GM12801 (cell line): ENCODE measurements around the gene TNFRSF4.

ENCODE experiments used
- TF ChIP-seq, protein P1 (sequence below): IDR thresholded peaks from one replicate; pipeline ENCODE4 v1.5.1; 2011; ENCODE audit warnings: control low read depth; ENCODE audit not compliant: insufficient read length; ENCODE audit errors: extremely low read depth

Gene TNFRSF4

DNA sequence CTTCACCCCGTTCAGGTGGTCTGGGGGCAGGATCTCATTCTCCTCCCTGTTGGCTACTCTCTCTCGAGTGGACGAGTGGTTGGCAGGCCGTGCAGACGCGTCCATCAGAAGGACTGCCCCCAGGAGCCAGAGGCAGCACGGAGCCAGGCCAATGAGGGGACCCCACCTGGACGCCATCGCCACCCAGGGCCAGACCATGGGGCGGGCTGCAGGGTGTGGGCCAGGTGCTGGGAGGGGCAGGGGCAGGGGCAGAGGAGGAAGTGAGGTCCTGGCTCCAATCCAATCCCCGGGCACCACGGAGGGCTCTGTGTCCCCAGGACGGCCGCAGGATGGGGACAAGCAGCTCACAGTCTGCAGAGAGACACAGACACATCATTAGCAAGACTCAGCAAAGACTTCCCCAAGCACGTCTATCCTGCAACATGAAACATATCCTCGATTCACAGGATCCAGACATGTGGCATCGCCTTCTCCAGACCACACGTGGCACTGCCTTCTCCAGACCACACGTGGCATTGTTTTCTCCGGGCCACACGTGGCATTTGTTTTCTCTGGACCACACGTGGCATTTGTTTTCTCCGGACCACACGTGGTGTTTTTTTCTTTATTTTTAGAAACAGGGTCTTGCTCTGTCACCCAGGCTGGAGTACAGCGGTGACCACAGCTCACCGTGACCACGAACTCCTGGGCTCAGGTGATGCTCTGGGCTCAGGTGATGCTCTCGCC, 14.8 kb upstream of the TNFRSF4 start:
- TF ChIP-seq, protein P1, sequence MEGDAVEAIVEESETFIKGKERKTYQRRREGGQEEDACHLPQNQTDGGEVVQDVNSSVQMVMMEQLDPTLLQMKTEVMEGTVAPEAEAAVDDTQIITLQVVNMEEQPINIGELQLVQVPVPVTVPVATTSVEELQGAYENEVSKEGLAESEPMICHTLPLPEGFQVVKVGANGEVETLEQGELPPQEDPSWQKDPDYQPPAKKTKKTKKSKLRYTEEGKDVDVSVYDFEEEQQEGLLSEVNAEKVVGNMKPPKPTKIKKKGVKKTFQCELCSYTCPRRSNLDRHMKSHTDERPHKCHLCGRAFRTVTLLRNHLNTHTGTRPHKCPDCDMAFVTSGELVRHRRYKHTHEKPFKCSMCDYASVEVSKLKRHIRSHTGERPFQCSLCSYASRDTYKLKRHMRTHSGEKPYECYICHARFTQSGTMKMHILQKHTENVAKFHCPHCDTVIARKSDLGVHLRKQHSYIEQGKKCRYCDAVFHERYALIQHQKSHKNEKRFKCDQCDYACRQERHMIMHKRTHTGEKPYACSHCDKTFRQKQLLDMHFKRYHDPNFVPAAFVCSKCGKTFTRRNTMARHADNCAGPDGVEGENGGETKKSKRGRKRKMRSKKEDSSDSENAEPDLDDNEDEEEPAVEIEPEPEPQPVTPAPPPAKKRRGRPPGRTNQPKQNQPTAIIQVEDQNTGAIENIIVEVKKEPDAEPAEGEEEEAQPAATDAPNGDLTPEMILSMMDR = no peak

DNA sequence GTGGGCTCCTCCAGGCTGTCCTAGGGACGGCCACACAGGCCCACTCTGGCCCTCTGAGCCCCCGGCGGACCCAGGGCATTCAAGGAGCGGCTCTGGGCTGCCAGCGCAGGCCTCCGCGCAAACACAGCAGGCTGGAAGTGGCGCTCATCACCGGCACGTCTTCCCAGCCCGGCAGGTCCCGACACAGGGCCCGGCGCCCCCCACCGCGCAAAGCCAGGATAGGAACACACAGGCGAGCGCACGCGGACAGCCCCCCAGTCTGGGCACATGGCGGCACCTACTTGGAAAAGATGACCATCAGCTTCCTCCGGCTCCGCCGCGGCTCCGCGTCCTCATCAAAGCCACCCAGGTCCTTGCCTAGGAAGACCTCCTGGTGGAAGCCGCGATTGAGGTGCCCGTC, 14.2 kb upstream of the TNFRSF4 start:
- TF ChIP-seq, protein P1 = no peak

DNA sequence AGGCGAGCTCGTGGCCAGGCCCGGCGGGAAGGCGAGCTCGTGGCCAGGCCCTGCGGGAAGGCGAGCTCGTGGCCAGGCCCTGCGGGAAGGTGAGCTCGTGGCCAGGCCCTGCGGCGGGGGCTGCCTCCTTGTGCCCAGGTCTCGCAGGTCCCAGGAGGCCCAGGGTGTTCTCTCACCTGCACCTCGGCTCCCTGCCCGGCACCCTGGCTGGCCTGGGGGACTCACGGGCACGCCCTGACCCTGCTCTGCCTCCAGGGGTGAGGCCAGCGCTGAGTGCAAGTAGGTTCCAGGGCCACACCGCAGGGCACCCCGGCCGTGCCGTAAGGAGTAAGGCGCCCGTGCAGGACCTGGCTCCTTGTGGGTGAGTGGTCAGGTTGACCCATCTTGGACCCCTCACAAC, 13.4 kb upstream of the TNFRSF4 start:
- TF ChIP-seq, protein P1 = no peak

DNA sequence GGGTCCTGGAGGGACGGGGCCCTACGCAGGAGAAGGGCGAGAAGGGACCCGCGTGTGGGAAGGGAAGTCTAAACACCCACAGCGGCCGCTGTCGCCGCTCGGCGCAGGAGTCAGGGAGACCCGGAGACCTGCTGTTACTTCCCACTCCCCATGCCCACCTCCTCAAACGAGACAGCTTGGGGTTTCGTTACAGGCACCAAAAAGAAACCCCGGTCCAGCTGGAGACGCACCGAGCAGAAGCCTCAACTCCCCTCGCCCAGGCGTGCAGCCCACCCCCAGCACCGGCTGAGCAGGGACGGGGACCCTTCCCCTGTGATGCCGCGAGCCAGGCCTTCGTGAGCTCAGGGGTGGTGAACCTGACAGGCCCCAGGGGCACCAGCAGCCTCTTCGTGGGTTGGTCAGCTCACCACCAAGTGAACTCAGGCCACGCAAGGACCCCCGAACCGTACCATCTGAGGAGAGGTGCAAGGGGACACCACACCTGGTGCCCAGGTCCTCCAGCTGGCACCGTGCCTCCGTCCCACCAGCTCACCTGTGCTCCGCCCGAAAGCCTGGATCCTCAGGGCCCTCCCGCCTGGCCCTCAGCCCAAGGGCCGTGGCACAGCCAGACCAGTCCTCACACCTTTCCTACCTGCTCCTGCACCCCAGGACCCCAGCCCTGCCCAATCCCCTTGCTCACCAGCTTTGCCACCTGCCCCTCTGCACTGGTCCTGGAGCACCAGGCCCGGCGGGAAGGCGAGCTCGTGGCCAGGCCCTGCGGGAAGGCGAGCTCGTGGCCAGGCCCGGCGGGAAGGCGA, 12.8 kb upstream of the TNFRSF4 start:
- TF ChIP-seq, protein P1 = no peak

DNA sequence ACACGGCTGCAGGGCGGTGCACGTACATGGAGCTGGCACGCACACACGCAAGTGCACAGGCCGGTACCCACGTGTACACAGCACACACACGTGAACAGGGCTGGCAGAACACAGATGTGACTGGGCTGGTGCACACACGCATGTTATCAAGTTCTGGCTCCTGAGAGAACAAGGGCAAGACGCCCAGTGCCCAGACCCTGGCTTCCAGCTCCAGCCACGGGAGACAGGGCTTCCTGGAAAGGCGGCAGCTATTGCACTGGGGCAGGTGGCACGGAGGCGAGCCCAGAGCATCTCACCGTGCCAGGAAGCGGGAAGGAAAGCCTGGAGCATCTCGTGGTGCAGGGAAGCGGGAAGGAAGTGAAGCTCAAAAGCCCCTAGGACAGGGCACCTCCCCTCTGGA, 12.0 kb upstream of the TNFRSF4 start:
- TF ChIP-seq, protein P1 = no peak

DNA sequence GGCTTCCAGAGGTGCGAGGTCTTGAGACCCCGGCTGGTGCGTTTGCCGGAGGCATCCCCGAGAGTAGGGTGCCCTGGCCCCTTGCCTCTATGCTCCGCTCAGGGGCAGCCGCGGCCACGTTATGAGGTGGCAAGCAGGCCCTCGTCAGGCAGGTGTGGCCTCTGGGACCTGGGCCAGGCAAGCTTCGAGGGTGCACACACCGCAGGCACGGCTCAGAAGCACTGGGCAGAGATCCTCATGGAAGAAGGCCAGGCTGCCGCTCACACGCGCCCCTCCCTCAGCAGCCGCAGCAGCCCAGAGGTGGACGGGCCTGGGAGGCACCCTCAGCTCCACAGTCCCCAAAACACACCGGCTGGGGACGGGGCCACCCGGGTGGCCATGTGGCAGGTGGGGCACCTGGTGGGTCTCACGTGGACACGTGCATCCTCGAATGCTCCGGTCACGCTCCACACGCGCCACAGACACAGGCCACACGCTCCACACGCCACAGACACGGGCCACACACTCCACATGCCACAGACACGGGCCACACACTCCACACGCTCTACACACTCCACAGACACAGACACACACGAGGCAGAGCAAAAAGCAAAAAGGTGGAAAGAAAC, 11.4 kb upstream of the TNFRSF4 start:
- TF ChIP-seq, protein P1 = no peak

DNA sequence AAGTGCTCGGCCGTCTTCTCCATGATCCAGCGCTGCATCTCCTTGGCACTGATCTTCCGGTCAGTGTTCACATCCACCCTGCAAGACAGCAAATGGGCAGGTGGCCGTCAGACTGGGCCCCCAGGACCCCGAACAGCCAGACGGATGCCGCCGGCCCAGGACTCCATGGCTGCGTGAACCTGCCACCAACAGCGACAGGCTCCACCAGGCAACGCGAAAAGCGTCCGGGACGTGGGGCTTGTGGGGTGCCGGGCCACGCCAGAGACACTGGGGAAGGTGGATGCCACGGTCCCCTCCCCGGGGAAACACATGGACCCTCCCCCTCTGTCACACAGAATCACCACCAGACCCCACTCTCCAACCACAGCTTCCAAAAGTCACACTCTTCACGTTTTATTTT, 9.9 kb upstream of the TNFRSF4 start:
- TF ChIP-seq, protein P1 = no peak
